IPS-18a (cell line): Measurements from ENCODE around the gene GABRR3.
"Not testable (repeated sequence)": the region's sequence is repeated elsewhere in the genome, so short reads cannot be mapped to it uniquely, and the experiment has no call there.

Source experiments
- H3K27ac ChIP-seq: one replicate; pipeline ENCODE4 v1.5.1; 2013; ENCODE audit warnings: low read length
- H3K27me3 ChIP-seq: one replicate; pipeline ENCODE4 v1.6.1; 2013; ENCODE audit warnings: mild to moderate bottlenecking, low read length; ENCODE audit not compliant: control insufficient read depth, insufficient read depth
- H3K36me3 ChIP-seq: one replicate; pipeline ENCODE4 v1.6.1; 2013; ENCODE audit warnings: low read depth, low read length; ENCODE audit not compliant: control insufficient read depth
- H3K4me1 ChIP-seq: one replicate; pipeline ENCODE4 v1.6.1; 2013; ENCODE audit warnings: low read depth, low read length; ENCODE audit not compliant: control insufficient read depth
- H3K4me3 ChIP-seq: one replicate; pipeline ENCODE4 v1.5.1; 2013; ENCODE audit warnings: low read length
- H3K9ac ChIP-seq: one replicate; pipeline ENCODE4 v1.6.1; 2013; ENCODE audit warnings: mild to moderate bottlenecking, low read length, moderate library complexity
- H3K9me3 ChIP-seq: one replicate; pipeline ENCODE4 v1.6.1; 2013; ENCODE audit warnings: low read depth, low read length; ENCODE audit not compliant: control insufficient read depth

Gene GABRR3

DNA sequence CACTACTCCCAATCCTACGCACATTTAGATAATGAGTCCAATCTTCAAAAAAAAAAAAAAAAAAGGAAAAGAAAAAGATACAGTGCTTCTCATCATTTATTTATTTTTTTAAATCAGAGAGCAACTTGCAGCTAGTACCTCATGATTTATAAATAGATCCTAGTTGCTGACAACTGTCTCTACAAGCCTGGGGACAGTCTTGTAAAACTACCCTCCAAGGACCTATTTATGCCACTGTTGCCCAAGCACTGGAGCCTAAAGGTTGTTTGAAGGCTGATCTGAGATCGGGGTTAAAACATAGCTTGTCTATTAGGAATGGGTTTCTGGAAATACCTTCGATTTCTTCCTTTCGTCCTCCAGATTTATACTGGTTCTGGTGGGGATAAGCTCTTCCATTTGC lies 14.7 kb downstream of the GABRR3 start:
- Histone ChIP-seq H3K4me3 (no peak overlapping the region), H3K27ac (no peak overlapping the region), H3K4me1 (no peaks in the 10 kb centered on the region), H3K9me3 (no peaks in the 10 kb centered on the region), H3K9ac (no peak overlapping the region), H3K36me3 (no peaks in the 10 kb centered on the region), H3K27me3 (no peaks in the 10 kb centered on the region)

DNA sequence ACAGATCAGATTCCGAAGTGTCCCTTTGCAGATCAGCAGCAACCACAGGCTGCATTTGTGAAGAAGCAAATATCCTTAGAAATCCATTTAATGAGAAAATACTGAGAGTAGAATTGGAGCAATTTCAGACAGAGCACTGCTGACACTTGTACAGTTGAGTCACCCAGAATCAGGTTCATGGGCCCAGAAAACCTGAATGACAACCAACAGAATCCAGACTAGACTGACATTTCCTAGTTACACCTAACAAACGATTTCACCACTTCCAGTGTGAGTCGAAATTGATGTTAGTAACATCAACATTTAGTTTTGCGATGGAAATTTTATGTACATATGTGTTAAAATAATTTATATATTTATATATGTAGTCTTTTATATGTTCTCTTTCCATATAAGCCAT lies 16.8 kb downstream of the GABRR3 start:
- Histone ChIP-seq H3K4me3 (no peak overlapping the region), H3K9ac (no peak overlapping the region), H3K27me3 (no peaks in the 10 kb centered on the region), H3K27ac (no peak overlapping the region), H3K9me3 (no peaks in the 10 kb centered on the region), H3K36me3 (no peaks in the 10 kb centered on the region), H3K4me1 (no peaks in the 10 kb centered on the region)

DNA sequence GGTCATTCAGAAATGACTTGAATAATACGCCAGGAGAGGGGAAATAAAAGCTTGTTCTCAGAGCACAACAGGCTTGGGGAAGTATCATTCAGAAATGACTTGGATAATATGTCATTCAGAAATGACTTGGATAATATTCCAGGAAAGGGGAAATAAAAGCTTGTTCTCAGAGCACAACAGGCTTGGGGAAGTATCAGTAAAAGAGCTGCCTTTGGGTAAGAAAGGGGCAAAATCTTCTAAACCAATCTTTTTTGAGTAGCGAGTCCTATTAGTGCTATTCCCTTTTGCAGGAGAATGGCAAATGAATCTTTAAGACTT lies 20.9 kb downstream of the GABRR3 start:
- H3K9ac ChIP-seq, result no peak overlapping the region

DNA sequence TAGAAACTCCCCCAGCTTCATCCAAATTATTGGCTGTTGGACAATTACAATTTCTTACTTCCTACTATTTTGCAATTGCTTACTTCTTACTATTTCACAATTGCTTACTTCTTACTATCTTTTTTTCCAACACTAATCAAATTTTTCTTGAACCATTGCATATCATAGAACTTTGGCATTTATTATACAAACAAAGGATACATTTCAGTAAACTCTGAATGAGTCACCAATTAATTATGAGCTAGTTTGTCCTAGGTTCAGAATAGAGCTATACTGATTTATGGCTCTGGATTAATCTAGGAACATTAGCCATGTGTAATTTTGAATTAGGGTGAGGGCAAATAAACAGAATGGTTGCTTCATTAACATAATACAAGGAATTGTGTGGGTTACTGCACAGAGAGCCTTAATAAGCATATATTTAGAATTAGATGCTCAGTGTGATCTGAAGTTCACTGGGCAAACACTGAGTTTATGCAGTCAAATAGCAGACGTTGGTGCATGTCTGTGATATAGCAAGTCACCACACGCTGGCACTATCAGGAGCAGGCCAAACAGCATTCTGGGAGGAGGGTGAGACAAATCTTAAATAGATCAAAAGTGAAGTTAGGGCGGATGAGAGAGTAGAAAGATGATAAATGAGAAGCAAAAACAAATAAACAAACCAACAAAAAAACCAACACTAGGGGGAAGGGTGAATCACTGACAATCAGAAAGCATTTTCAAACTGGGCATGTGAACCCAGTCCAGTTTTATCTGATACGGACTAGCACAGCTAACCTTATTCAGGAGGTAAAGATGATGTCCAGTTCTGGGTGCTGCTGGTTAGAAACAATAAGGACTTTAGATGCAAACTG lies 21.5 kb downstream of the GABRR3 start:
- H3K4me3 ChIP-seq, result no peak overlapping the region
- no peak overlapping the region for H3K27ac ChIP-seq

More for the DNA sequence above, 20.9 kb downstream of the GABRR3 start:
- H3K4me3 ChIP-seq, result no peak overlapping the region
- H3K27me3 ChIP-seq, result no peaks in the 10 kb centered on the region
- no peaks in the 10 kb centered on the region for H3K9me3 ChIP-seq
- no peak overlapping the region for H3K27ac ChIP-seq
- no peaks in the 10 kb centered on the region for H3K36me3 ChIP-seq
- no peaks in the 10 kb centered on the region for H3K4me1 ChIP-seq

DNA sequence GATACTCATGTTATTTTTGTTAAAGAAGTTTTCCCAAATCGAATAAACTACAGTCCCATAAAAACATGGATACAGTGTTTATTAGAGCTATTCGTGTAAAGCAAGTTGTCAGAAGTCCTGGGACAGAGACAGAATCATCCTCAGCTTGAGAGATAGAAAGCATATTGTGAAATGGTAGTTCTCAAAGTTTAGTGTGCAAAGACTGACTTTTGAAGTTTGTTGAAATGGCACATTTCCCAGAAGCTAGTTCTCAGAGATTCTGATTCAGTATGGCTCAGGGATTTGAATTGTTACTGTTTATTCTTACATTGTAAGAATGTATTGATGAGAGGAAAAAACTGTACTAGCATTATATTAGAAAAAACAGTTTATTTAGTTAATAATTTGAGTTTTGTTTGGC lies 22.1 kb downstream of the GABRR3 start:
- Histone ChIP-seq H3K9ac (no peak overlapping the region), H3K9me3 (no peaks in the 10 kb centered on the region), H3K4me1 (no peaks in the 10 kb centered on the region), H3K36me3 (no peaks in the 10 kb centered on the region), H3K27ac (no peak overlapping the region), H3K27me3 (no peaks in the 10 kb centered on the region), H3K4me3 (no peak overlapping the region)

More for the DNA sequence above, 21.5 kb downstream of the GABRR3 start:
- Histone ChIP-seq H3K9me3 (no peaks in the 10 kb centered on the region), H3K4me1 (no peaks in the 10 kb centered on the region), H3K27me3 (no peaks in the 10 kb centered on the region), H3K36me3 (no peaks in the 10 kb centered on the region), H3K9ac (no peak overlapping the region)

DNA sequence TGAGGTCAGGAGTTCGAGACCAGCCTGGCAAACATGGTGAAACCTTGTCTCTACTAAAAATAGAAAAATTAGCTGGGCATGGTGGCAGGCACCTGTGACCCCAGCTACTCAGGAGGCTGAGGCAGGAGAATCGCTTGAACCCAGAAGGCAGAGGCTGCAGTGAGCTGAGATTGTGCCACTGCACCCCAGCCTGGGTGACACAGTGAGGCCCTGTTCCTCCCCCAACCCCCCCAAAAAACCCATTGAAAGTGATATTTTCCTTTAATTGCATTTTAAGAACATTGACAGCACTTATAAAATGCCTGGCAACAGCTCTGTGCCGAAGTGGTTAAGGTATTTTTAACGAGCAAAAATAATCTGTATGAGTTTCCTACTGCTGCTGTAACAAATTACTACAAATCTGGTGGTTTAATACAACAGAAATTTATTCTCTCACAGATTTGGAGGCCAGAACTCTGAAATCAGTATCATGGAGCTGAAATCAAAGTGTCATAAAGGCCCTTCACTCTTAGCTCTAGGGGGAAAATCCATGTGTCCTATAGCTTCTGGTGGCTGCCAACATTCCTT lies 24.1 kb downstream of the GABRR3 start:
- H3K9ac ChIP-seq, H3K9me3 ChIP-seq, H3K27ac ChIP-seq, H3K4me3 ChIP-seq, H3K4me1 ChIP-seq, H3K27me3 ChIP-seq, H3K36me3 ChIP-seq: not testable (repeated sequence)

DNA sequence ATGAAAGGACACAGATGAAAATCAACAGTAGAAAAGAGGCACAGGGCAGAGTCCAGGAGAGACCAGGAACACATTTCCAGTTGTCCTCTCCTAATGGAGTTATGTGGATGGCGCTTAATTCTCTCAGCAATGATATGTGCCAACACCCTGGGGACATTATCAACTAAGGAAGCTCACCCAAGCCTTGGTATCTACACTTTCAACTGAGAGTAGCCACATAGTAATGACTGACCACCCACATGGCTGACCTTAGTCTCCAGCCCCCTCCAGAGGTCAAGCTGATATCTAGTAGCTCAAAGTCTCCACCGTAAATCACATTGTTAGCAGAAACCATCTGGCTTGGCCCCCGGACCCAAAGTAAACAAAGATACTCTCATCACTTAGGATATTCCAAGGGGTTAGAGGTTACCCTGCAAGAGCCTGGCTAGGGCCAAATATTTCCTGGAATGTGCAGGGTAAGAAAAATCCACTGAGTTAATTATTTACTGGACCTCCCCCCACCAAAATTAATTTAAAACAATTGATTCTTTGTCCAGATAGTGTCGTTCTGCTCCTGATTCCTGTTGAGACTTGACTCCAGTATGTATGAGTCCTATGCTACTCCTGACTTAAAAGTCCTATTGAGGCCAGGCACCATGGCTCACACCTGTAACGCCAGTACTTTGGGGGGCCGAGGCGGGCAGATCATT lies 24.8 kb downstream of the GABRR3 start:
- H3K36me3 ChIP-seq, result no peaks in the 10 kb centered on the region
- no peaks in the 10 kb centered on the region for H3K27me3 ChIP-seq
- no peak overlapping the region for H3K27ac ChIP-seq
- H3K9ac ChIP-seq, result no peak overlapping the region
- H3K4me3 ChIP-seq, result no peak overlapping the region
- no peaks in the 10 kb centered on the region for H3K4me1 ChIP-seq
- H3K9me3 ChIP-seq, result no peaks in the 10 kb centered on the region

DNA sequence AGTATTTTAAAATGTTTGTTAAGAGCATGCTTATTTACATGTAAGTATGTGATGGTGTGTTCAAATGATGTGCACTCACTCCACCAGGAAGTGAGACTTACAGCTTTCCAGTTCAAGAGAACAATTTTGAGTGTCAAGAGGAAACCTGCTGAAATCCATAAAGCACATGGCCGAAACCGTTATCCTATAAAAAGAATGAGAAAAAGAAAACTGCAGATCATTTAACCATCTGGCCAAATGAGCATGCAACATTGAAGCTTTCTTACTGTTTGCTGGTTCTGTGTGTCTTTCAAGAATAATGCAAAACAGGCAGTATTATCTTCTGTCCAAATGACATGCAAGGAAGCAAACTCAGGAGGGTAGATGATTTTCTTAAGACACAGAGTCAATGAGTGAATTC lies 26.3 kb downstream of the GABRR3 start:
- H3K27ac ChIP-seq, result no peak overlapping the region
- no peak overlapping the region for H3K9ac ChIP-seq
- no peaks in the 10 kb centered on the region for H3K4me1 ChIP-seq
- H3K27me3 ChIP-seq, result no peaks in the 10 kb centered on the region
- no peaks in the 10 kb centered on the region for H3K9me3 ChIP-seq
- H3K36me3 ChIP-seq, result no peaks in the 10 kb centered on the region
- no peak overlapping the region for H3K4me3 ChIP-seq

DNA sequence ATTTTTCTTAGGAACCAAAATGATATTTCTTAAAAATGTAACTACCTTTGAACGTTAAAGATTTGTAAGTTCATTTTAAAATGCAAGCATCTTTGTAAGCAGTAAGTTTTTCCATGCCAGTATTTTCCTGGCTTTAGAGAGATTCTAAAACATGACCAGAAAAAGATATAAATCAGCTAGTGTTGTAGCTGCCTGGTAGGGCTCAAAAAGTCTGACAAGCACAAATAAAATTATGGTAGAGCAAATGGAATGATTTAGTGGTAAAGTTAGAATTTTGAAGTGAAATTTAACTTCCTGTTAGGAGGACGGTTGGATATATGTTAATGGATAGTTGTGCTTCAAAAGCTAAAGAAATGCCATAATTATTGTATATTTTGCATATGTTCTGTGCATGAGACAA lies 29.7 kb downstream of the GABRR3 start:
- Histone ChIP-seq H3K4me1 (no peaks in the 10 kb centered on the region), H3K27ac (no peak overlapping the region), H3K4me3 (no peak overlapping the region), H3K9me3 (no peaks in the 10 kb centered on the region), H3K9ac (no peak overlapping the region), H3K27me3 (no peaks in the 10 kb centered on the region), H3K36me3 (no peaks in the 10 kb centered on the region)

DNA sequence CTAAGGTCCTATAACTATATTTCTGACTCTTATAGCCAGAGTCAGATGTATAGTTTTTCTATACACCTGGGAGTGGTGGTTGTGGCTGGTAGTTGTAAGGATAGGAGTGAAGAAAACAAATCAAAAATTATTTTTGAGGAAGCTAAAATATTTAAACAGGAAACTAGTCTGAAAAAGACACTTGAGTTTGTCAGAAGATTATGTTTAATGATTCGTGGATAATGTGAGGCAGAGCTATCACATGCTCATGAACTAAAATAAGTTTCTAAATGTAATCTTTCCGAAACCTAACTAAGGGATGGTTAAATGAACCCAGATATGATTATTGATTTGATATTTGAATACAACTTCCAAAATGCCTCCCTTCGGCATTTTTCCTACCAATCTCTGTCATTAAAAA lies 30.4 kb downstream of the GABRR3 start:
- no peaks in the 10 kb centered on the region for H3K27me3 ChIP-seq
- no peaks in the 10 kb centered on the region for H3K9me3 ChIP-seq
- no peak overlapping the region for H3K27ac ChIP-seq
- no peak overlapping the region for H3K9ac ChIP-seq
- H3K4me1 ChIP-seq, result no peaks in the 10 kb centered on the region
- no peak overlapping the region for H3K4me3 ChIP-seq
- H3K36me3 ChIP-seq, result no peaks in the 10 kb centered on the region

DNA sequence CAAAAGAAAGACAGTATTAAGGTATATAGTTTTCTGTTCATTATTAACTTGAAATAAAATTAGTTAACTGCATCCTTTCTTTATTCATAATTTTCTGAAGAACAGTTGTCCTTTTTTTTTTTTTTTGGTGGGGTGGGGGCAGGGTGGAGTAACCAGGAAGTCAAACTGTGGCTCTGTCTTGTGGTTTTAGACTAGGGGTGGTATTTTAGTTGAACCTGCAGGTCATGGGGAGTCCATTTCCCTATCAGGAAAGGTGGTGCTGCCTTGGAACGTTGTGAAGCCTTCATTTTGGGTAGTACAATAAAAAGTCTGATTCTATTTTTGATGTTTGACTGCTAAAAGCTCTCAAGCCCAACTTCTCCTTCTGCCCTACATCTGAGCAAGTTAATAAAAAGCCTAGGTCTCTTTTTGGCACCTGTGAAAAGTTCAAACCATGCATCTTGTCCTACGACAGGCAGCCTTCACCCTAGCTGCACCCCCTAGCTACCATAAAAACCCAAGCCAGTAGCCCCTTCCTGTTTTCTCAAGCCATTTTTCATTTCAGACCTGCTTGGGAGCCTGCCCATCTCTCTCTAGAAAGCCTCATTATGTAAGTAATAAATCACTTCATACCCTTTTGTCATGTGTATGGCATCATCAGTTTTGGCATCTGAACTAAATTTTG lies 31.7 kb downstream of the GABRR3 start:
- no peak overlapping the region for H3K27ac ChIP-seq

More for the DNA sequence above, 31.7 kb downstream of the GABRR3 start:
- H3K36me3 ChIP-seq, result no peaks in the 10 kb centered on the region
- H3K9me3 ChIP-seq, result no peaks in the 10 kb centered on the region
- H3K4me3 ChIP-seq, result no peak overlapping the region
- no peaks in the 10 kb centered on the region for H3K27me3 ChIP-seq
- no peaks in the 10 kb centered on the region for H3K4me1 ChIP-seq
- no peak overlapping the region for H3K9ac ChIP-seq
